ENCODE data around the gene PHLPP2.
"Not testable (repeated sequence)": the region's sequence is repeated elsewhere in the genome, so short reads cannot be mapped to it uniquely, and the experiment has no call there.

The PHLPP2 gene

GRCh38 chr16:71721066-71721740, 3.3 kb downstream of the PHLPP2 start:
- DNase-seq (ENCODE audit: low read depth in 2 of 2) = no peak

GRCh38 chr16:71712501-71712900, 12.0 kb downstream of the PHLPP2 start:
- no peak for DNase-seq (ENCODE audit: low read depth in 2 of 2)

GRCh38 chr16:71711789-71712188, 12.7 kb downstream of the PHLPP2 start:
- DNase-seq (ENCODE audit: low read depth in 2 of 2) = no peak

- DNase-seq (ENCODE audit: low read depth in 2 of 2) = no peak
Measured at GRCh38 chr16:71709229-71709781, 15.2 kb downstream of the PHLPP2 start.

GRCh38 chr16:71708696-71709095, 15.8 kb downstream of the PHLPP2 start:
- no peak for DNase-seq (ENCODE audit: low read depth in 2 of 2)

GRCh38 chr16:71707199-71707598, 17.3 kb downstream of the PHLPP2 start:
- DNase-seq (ENCODE audit: low read depth in 2 of 2) = no peak

- no peak for DNase-seq (ENCODE audit: low read depth in 2 of 2)
Measured at GRCh38 chr16:71706046-71706445, 18.5 kb downstream of the PHLPP2 start.

GRCh38 chr16:71703333-71703732, 21.2 kb downstream of the PHLPP2 start:
- DNase-seq (ENCODE audit: low read depth in 2 of 2) = no peak

GRCh38 chr16:71700831-71701230, 23.7 kb downstream of the PHLPP2 start:
- DNase-seq (ENCODE audit: low read depth in 2 of 2) = no peak

GRCh38 chr16:71698491-71698890, 26.0 kb downstream of the PHLPP2 start:
- no peak for DNase-seq (ENCODE audit: low read depth in 2 of 2)

GRCh38 chr16:71693164-71693563, 31.3 kb downstream of the PHLPP2 start:
- DNase-seq (ENCODE audit: low read depth in 2 of 2) = no peak

- DNase-seq (ENCODE audit: low read depth in 2 of 2) = no peak
Measured at GRCh38 chr16:71689901-71690300, 34.6 kb downstream of the PHLPP2 start.

- no peak for DNase-seq (ENCODE audit: low read depth in 2 of 2)
Measured at GRCh38 chr16:71687861-71688260, 36.6 kb downstream of the PHLPP2 start.

- DNase-seq (ENCODE audit: low read depth in 2 of 2) = not testable (repeated sequence)
Measured at GRCh38 chr16:71684280-71684679, 40.2 kb downstream of the PHLPP2 start.

- DNase-seq (ENCODE audit: low read depth in 2 of 2) = no peak
Measured at GRCh38 chr16:71681360-71681759, 43.1 kb downstream of the PHLPP2 start.

- DNase-seq (ENCODE audit: low read depth in 2 of 2) = no peak
Measured at GRCh38 chr16:71676236-71676635, 48.3 kb downstream of the PHLPP2 start.

- no peak for DNase-seq (ENCODE audit: low read depth in 2 of 2)
Measured at GRCh38 chr16:71675380-71675779, 49.1 kb downstream of the PHLPP2 start.

- no peak for DNase-seq (ENCODE audit: low read depth in 2 of 2)
Measured at GRCh38 chr16:71674229-71674628, 50.3 kb downstream of the PHLPP2 start.

- DNase-seq (ENCODE audit: low read depth in 2 of 2) = no peak
Measured at GRCh38 chr16:71673582-71673973, 50.9 kb downstream of the PHLPP2 start.

GRCh38 chr16:71672803-71673581, 51.5 kb downstream of the PHLPP2 start:
- DNase-seq (ENCODE audit: low read depth in 2 of 2) = no peak

- DNase-seq (ENCODE audit: low read depth in 2 of 2) = no peak
Measured at GRCh38 chr16:71672125-71672524, 52.4 kb downstream of the PHLPP2 start.

- no peak for DNase-seq (ENCODE audit: low read depth in 2 of 2)
Measured at GRCh38 chr16:71671165-71671564, 53.3 kb downstream of the PHLPP2 start.

- no peak for DNase-seq (ENCODE audit: low read depth in 2 of 2)
Measured at GRCh38 chr16:71670537-71670936, 54.0 kb downstream of the PHLPP2 start.
